Activated T-helper 2 cell treated with anti-CD3 and anti-CD28 coated beads, Interferon-gamma antibody, Interleukin-2, Interleukin-4, amounts not matched to agents 10 μg/mL and 5 μg/mL and 100 μg/mL, durations not matched to agents 14 hours and 24 hours and 36 hours (primary cell): ENCODE results near the gene OR6X1. TPM values are rescaled to one million over a fixed set of nuclear protein-coding genes. Genes with fewer than 3 reads are reported as not detected.
A peak's percentile ranks its signal among the peaks of the same experiment; 100 is the strongest.
"Not testable (repeated sequence)": the region's sequence is repeated elsewhere in the genome, so short reads cannot be mapped to it uniquely, and the experiment has no call there.

Experiments used
- DNase-seq: peaks from one replicate; pipeline ENCODE4 v3.0.0; 2021; ENCODE audit warnings: low spot score
- H3K27ac Mint-ChIP-seq: one replicate; pipeline ENCODE4 v1.8.0; 2021; ENCODE audit warnings: mixed read lengths
- H3K27me3 Mint-ChIP-seq: one replicate; pipeline ENCODE4 v1.8.0; 2021; ENCODE audit warnings: low read depth, mixed read lengths
- H3K36me3 Mint-ChIP-seq: one replicate; pipeline ENCODE4 v1.8.0; 2021; ENCODE audit warnings: low read depth, mixed read lengths
- H3K4me1 Mint-ChIP-seq: one replicate; pipeline ENCODE4 v1.8.0; 2021; ENCODE audit warnings: low read depth, mixed read lengths
- H3K4me3 Mint-ChIP-seq: one replicate; pipeline ENCODE4 v1.8.0; 2021; ENCODE audit warnings: low read depth, mild to moderate bottlenecking, moderate library complexity, mixed read lengths
- H3K9me3 Mint-ChIP-seq: one replicate; pipeline ENCODE4 v1.8.0; 2021; ENCODE audit warnings: mixed read lengths
- intact Hi-C: fragments of 100-400 bp; cut with micrococcal nuclease; formaldehyde crosslinking; loops from one replicate; pipeline ENCODE4 v1.15.1; 2023
- total RNA-seq: library from RNA; stranded (reverse); gene quantifications from 2 replicates; pipeline ENCODE4 v1.2.3, GENCODE V29; 2022

OR6X1 gene
- total RNA-seq, 1 donor from 2014 or later: not detected

GRCh38 chr11:123775289-123775688 is 21.0 kb upstream of the OR6X1 start:
- Mint-ChIP-seq H3K36me3 (no peaks in the 10 kb centered on the region), H3K27ac (no peak overlapping the region), H3K4me1 (peaks cover 3% of the 10 kb centered on the region), H3K4me3 (no peak overlapping the region), H3K9me3 (peaks cover 5% of the 10 kb centered on the region), H3K27me3 (peaks cover 3% of the 10 kb centered on the region)
- DNase-seq: no peak
- intact Hi-C loops: no loop called here

- Mint-ChIP-seq H3K4me1 (peaks cover 3% of the 10 kb centered on the region), H3K36me3 (no peaks in the 10 kb centered on the region), H3K9me3 (peaks cover 5% of the 10 kb centered on the region), H3K27me3 (peaks cover 3% of the 10 kb centered on the region), H3K27ac (no peak overlapping the region), H3K4me3 (no peak overlapping the region)
- no peak for DNase-seq
- intact Hi-C loops: no loop called here
Measured at GRCh38 chr11:123773959-123774358, 19.6 kb upstream of the OR6X1 start.

- Mint-ChIP-seq H3K4me1 (peaks cover 3% of the 10 kb centered on the region), H3K9me3 (peaks cover 5% of the 10 kb centered on the region), H3K36me3 (no peaks in the 10 kb centered on the region), H3K27ac (no peak overlapping the region), H3K4me3 (no peak overlapping the region), H3K27me3 (peaks cover 3% of the 10 kb centered on the region)
- intact Hi-C loops: no loop called here
- DNase-seq: no peak
Measured at GRCh38 chr11:123773026-123773425, 18.7 kb upstream of the OR6X1 start.

GRCh38 chr11:123771664-123772063 is 17.3 kb upstream of the OR6X1 start:
- Mint-ChIP-seq H3K9me3 (peaks cover 5% of the 10 kb centered on the region), H3K36me3 (no peaks in the 10 kb centered on the region), H3K27me3 (no peaks in the 10 kb centered on the region), H3K4me1 (peaks cover 3% of the 10 kb centered on the region), H3K27ac (no peak overlapping the region), H3K4me3 (no peak overlapping the region)
- intact Hi-C loops: no loop called here
- no peak for DNase-seq

- no peak overlapping the region for H3K4me3 Mint-ChIP-seq
- H3K4me1 Mint-ChIP-seq: peaks cover 3% of the 10 kb centered on the region
- DNase-seq: no peak
- intact Hi-C loops: no loop called here
- no peak overlapping the region for H3K27ac Mint-ChIP-seq
- no peaks in the 10 kb centered on the region for H3K36me3 Mint-ChIP-seq
- no peaks in the 10 kb centered on the region for H3K27me3 Mint-ChIP-seq
- H3K9me3 Mint-ChIP-seq: peaks cover 5% of the 10 kb centered on the region
Measured at GRCh38 chr11:123770712-123771111, 16.4 kb upstream of the OR6X1 start.

DNA sequence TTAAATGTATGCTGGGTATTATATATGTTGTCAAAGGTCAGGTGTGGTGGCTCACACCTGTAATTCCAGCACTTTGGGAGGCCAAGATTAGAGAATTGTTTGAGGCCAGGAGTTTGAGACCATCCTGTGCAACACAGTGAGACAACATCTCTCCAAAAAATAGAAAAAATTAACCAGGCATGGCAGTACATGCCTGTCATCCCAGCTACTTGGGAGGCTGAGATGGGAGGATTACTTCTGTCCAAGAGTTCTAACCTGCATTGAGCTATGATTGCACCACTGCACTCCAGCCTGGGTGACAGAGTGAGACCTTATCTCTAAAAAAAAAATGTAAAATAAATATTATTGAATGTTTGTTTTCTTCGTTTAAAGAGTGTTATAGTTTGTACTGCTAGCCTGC is 11.3 kb upstream of the OR6X1 start:
- intact Hi-C loops: no loop called here
- no peak overlapping the region for H3K27ac Mint-ChIP-seq
- peaks cover 3% of the 10 kb centered on the region for H3K4me1 Mint-ChIP-seq
- H3K27me3 Mint-ChIP-seq: no peaks in the 10 kb centered on the region
- no peak for DNase-seq
- peaks cover 15% of the 10 kb centered on the region for H3K36me3 Mint-ChIP-seq
- H3K9me3 Mint-ChIP-seq: peaks cover 30% of the 10 kb centered on the region
- no peak overlapping the region for H3K4me3 Mint-ChIP-seq

DNA sequence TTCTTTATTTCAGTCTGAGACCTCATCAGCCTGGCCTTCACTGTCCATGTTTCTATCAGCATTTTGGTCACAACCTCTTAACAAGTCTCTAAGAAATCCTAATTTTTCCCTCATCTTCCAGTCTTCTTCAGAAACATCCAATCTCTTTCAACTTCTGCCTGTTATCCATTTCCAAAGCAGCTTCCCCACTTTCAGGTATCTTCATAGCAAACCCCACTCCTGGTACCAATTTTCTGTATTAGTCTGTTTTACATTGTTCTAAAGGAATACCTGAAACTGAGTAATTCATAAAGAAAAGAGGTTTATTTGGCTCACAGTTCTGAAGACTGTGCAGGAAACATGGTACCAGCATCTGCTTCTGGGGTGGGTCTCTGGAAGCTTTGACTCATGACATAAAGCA is 8.1 kb upstream of the OR6X1 start:
- Mint-ChIP-seq H3K36me3 (peaks cover 19% of the 10 kb centered on the region), H3K4me3 (no peak overlapping the region), H3K27me3 (no peaks in the 10 kb centered on the region), H3K4me1 (peaks cover 19% of the 10 kb centered on the region), H3K9me3 (peaks cover 42% of the 10 kb centered on the region), H3K27ac (no peak overlapping the region)
- no peak for DNase-seq
- intact Hi-C loops: no loop called here

GRCh38 chr11:123760894-123761293 is 6.6 kb upstream of the OR6X1 start:
- peak overlapping the region; percentile 68 for H3K27ac Mint-ChIP-seq
- intact Hi-C loops: loop anchor here (1.0 kb wide), 1 partner anchor 8 kb away; no protein-coding TSS in a partner anchor
- H3K4me1 Mint-ChIP-seq: peaks cover 30% of the 10 kb centered on the region
- H3K36me3 Mint-ChIP-seq: peaks cover 19% of the 10 kb centered on the region
- H3K9me3 Mint-ChIP-seq: peaks cover 42% of the 10 kb centered on the region
- H3K27me3 Mint-ChIP-seq: no peaks in the 10 kb centered on the region
- no peak overlapping the region for H3K4me3 Mint-ChIP-seq
- DNase-seq: no peak

GRCh38 chr11:123757976-123758375 is 3.7 kb upstream of the OR6X1 start:
- intact Hi-C loops: loop anchor here (10.0 kb wide), 1 partner anchor 303 kb away; no protein-coding TSS in a partner anchor
- DNase-seq: no peak
- Mint-ChIP-seq H3K36me3 (peaks cover 21% of the 10 kb centered on the region), H3K9me3 (peaks cover 30% of the 10 kb centered on the region), H3K27me3 (no peaks in the 10 kb centered on the region), H3K4me3 (no peak overlapping the region), H3K4me1 (peaks cover 59% of the 10 kb centered on the region), H3K27ac (no peak overlapping the region)

DNA sequence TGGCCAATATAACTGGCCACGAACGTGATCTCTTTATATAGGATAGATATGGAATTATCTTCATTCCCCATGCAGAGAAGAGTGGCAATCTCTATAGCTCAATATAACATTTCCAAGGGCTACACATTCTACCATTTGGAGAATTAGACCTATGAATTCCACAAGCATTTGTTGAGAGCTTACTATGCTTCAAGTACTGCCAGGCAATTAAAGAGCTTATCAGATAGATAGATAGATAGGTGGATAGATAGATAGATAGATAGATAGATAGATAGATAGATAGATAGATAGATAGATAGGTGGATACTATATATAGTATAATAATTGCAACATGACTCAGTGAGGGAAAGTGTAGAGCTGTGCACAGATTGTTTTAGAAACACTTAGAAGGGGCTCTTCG is 1.5 kb upstream of the OR6X1 start:
- Mint-ChIP-seq H3K27me3 (no peaks in the 10 kb centered on the region), H3K4me1 (peaks cover 71% of the 10 kb centered on the region), H3K36me3 (peaks cover 14% of the 10 kb centered on the region), H3K4me3 (no peak overlapping the region), H3K27ac (peak overlapping the region; percentile 90), H3K9me3 (peaks cover 13% of the 10 kb centered on the region)
- DNase-seq: no peak
- intact Hi-C loops: loop anchor here (1.0 to 10.0 kb wide), 3 partner anchors 15 to 301 kb away; partner anchors contain the start of gene ZNF202

DNA sequence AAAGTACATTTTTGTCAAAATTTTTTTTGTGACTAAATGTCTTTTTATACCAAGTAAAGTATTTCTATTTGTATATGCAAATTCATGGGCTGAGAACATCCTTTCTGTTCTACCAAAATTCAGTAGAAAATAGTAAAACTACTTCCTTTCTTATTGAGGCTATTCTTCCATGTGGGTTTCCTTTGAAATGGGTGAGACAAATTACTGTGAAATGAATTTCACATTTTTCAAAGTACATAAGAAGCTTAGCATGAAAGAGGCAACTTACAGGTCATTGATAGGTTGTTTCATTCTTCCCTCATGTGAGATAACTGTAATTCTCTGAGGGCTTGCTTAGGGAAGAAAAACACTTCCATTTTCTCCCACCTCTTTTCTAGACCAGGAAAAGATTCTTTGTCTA is 1.0 kb upstream of the OR6X1 start:
- no peaks in the 10 kb centered on the region for H3K27me3 Mint-ChIP-seq
- H3K4me3 Mint-ChIP-seq: no peak overlapping the region
- no peak for DNase-seq
- H3K27ac Mint-ChIP-seq: peak overlapping the region; percentile 90
- peaks cover 13% of the 10 kb centered on the region for H3K9me3 Mint-ChIP-seq
- H3K36me3 Mint-ChIP-seq: peaks cover 14% of the 10 kb centered on the region
- intact Hi-C loops: loop anchor here (1.0 to 10.0 kb wide), 3 partner anchors 14 to 301 kb away; partner anchors contain the start of gene ZNF202
- peaks cover 68% of the 10 kb centered on the region for H3K4me1 Mint-ChIP-seq

GRCh38 chr11:123753110-123753509 is 1.2 kb downstream of the OR6X1 start:
- Mint-ChIP-seq H3K36me3 (peaks cover 14% of the 10 kb centered on the region), H3K9me3 (peaks cover 13% of the 10 kb centered on the region), H3K27ac (peak overlapping the region; percentile 90), H3K27me3 (peaks cover 1% of the 10 kb centered on the region), H3K4me1 (peaks cover 60% of the 10 kb centered on the region), H3K4me3 (no peak overlapping the region)
- intact Hi-C loops: loop anchor here (1.0 to 10.0 kb wide), 2 partner anchors 8 to 298 kb away; no protein-coding TSS in a partner anchor
- no peak for DNase-seq

- no peak for DNase-seq
- H3K36me3 Mint-ChIP-seq: peaks cover 11% of the 10 kb centered on the region
- no peak overlapping the region for H3K4me3 Mint-ChIP-seq
- intact Hi-C loops: loop anchor here (10.0 kb wide), 1 partner anchor 297 kb away; no protein-coding TSS in a partner anchor
- peaks cover 6% of the 10 kb centered on the region for H3K9me3 Mint-ChIP-seq
- H3K27ac Mint-ChIP-seq: no peak overlapping the region
- H3K27me3 Mint-ChIP-seq: peaks cover 9% of the 10 kb centered on the region
- H3K4me1 Mint-ChIP-seq: peaks cover 51% of the 10 kb centered on the region
Measured at GRCh38 chr11:123751781-123752180, 2.5 kb downstream of the OR6X1 start.

DNA sequence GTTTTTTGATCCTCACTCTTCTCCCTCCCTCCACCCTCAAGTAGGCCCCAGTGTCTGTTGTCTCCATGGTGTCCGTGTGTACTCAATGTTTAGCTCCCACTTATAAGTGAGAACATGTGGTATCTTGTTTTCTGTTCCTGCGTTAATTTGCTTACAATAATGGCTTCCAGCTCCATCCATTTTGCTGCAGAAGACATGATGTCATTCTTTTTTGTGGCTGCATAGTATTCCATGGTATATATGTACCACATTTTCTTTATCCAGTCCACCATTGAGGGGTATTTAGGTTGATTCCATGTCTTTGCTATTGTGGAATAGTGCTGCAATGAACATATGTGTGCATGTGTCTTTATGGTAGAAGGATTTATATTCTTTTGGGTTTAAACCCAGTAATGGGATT is 6.0 kb downstream of the OR6X1 start:
- H3K27ac Mint-ChIP-seq, H3K9me3 Mint-ChIP-seq, H3K4me3 Mint-ChIP-seq, DNase-seq, intact Hi-C loops: not testable (repeated sequence)
- Mint-ChIP-seq H3K36me3 (peaks cover 11% of the 10 kb centered on the region), H3K4me1 (peaks cover 19% of the 10 kb centered on the region), H3K27me3 (peaks cover 20% of the 10 kb centered on the region)
